Upper lobe of left lung (tissue), 4 donors: Measurements from ENCODE around the gene SMAGP.

Source experiments
- EP300 ChIP-seq, 4 donors: sonication (generic); formaldehyde crosslinking; IDR thresholded peaks; one replicate each; pipeline ENCODE4 v1.5.1; 2017; ENCODE audit warnings: antibody characterized with exemption in 4 of 4, control low read depth in 2 of 4
- POLR2A ChIP-seq, 4 donors: fragments of 450-650 bp; IDR thresholded peaks; one replicate each; pipeline ENCODE4 v1.5.1; 2016 to 2017; ENCODE audit warnings: antibody characterized with exemption in 4 of 4, mild to moderate bottlenecking in 2 of 4
- POLR2AphosphoS5 ChIP-seq, 2 donors: sonication (generic); formaldehyde crosslinking; IDR thresholded peaks; one replicate each; pipeline ENCODE4 v1.5.1; 2017; ENCODE audit warnings: antibody characterized with exemption in 2 of 2
- TF ChIP-seq, protein P1 (sequence below), 6 experiments: fragments of 450-650 bp in 4 of 6; fragments of 200-600 bp in 2 of 6; sonication (generic) in 2 of 6; IDR thresholded peaks; one replicate each; pipeline ENCODE4 v1.5.1; 2016 to 2019; ENCODE audit warnings: antibody characterized with exemption in 6 of 6

DNA sequence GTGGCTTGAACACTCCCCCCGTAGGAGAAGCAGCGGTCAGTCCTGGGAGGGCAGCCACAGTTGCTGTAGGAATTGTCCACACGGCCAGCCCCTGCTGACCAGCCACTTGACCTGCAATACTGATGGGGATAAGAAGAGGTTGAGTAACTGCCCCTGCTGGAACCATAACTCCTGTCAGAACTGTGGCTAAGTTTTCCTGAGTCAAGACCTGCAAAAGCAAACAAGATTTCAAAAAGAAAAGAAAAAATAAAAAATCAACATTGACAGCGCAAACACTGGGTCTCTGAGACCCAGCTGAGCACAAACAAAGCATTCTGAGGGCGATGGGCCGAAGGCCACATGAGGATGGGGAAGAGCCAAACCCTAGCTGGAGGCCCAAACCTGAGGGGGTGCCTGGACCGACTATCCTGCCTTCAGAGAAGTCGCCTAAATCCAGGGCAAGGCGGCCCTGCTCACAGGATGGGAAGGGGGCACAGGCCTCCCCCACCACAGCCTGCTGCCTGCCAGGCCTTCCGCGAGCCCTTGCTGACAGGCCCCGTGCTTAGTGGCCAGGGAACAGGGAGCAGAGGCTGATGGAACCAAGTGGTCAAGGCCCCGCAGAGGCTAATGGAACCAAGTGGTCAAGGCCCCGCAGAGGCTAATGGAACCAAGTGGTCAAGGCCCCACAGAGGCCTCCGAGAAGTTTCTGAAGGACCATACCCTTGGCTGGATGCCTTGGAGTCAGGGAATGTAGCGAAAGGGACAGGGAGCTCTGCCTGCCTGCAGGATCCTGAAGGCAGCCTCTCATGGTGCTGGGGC is 71.4 kb downstream of the SMAGP start:
- TF ChIP-seq, protein P1, sequence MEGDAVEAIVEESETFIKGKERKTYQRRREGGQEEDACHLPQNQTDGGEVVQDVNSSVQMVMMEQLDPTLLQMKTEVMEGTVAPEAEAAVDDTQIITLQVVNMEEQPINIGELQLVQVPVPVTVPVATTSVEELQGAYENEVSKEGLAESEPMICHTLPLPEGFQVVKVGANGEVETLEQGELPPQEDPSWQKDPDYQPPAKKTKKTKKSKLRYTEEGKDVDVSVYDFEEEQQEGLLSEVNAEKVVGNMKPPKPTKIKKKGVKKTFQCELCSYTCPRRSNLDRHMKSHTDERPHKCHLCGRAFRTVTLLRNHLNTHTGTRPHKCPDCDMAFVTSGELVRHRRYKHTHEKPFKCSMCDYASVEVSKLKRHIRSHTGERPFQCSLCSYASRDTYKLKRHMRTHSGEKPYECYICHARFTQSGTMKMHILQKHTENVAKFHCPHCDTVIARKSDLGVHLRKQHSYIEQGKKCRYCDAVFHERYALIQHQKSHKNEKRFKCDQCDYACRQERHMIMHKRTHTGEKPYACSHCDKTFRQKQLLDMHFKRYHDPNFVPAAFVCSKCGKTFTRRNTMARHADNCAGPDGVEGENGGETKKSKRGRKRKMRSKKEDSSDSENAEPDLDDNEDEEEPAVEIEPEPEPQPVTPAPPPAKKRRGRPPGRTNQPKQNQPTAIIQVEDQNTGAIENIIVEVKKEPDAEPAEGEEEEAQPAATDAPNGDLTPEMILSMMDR (IDR thresholded peaks at IDR 0.05): no peak
- TF ChIP-seq POLR2A (IDR thresholded peaks at IDR 0.05) (no peak), POLR2AphosphoS5 (IDR thresholded peaks at IDR 0.05) (no peak), EP300 (IDR thresholded peaks at IDR 0.05) (no peak)
